ENCODE data around the gene BMP8A. TPM values are rescaled to one million over a fixed set of nuclear protein-coding genes. Genes with fewer than 3 reads are reported as not detected.
"Not testable (repeated sequence)": the region's sequence is repeated elsewhere in the genome, so short reads cannot be mapped to it uniquely, and the experiment has no call there.

BMP8A gene
- total and polyA plus RNA-seq, 2 experiments from 2014 or later: 1.2 to 2.8 TPM

GRCh38 chr1:39515131-39516086 is 24.0 kb downstream of the BMP8A start:
- H3K9me3 ChIP-seq (ENCODE audit: low read depth); H3K4me3 ChIP-seq; H3K36me3 ChIP-seq (replicated peaks; ENCODE audit: insufficient read depth, low read depth); H3K27ac ChIP-seq; H3K79me2 ChIP-seq; H3K9me2 ChIP-seq (replicated peaks; ENCODE audit: insufficient read depth); DNase-seq (ENCODE audit: low spot score); H4K20me1 ChIP-seq (ENCODE audit: insufficient read depth, poor library complexity, severe bottlenecking); H2AFZ ChIP-seq; H3K4me1 ChIP-seq (ENCODE audit: insufficient read depth); H3K27me3 ChIP-seq: not testable (repeated sequence)
- 12% methylated on average over 14 of the region's 78 CpGs for WGBS (ENCODE audit: low lambda C conversion rate, missing lambda C conversion rate)
- peak overlapping the region; percentile 75 for H3K4me2 ChIP-seq

GRCh38 chr1:39516841-39517240 is 25.4 kb downstream of the BMP8A start:
- H3K27me3 ChIP-seq; H3K4me3 ChIP-seq; H2AFZ ChIP-seq; H4K20me1 ChIP-seq (ENCODE audit: insufficient read depth, poor library complexity, severe bottlenecking); H3K9me3 ChIP-seq (ENCODE audit: low read depth); H3K27ac ChIP-seq; DNase-seq (ENCODE audit: low spot score); H3K4me1 ChIP-seq (ENCODE audit: insufficient read depth); H3K79me2 ChIP-seq; H3K9me2 ChIP-seq (replicated peaks; ENCODE audit: insufficient read depth); H3K4me2 ChIP-seq; H3K36me3 ChIP-seq (replicated peaks; ENCODE audit: insufficient read depth, low read depth): not testable (repeated sequence)
- 71% methylated on average over 4 of the region's 4 CpGs for WGBS (ENCODE audit: low lambda C conversion rate, missing lambda C conversion rate)

DNA sequence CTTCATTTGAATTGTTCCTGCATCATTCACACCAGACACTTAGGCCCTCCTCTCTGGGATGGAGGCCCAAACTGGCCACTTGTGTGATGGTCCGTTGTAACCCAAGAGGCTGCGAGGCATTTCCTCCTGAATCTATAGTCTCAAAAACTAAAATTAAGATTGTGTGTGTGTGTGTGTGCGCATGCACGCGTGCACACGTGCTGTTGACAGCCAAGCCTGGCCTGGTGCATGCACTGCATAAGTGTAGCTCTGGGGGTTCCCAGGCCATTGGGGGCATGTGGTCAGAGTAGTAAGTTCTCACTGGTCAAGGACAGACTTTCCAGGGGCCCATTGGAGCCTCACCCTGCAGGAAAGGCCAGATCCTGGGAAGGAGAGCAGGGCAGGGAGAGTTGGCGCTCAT is 26.5 kb downstream of the BMP8A start:
- H2AFZ ChIP-seq; H3K36me3 ChIP-seq (replicated peaks; ENCODE audit: insufficient read depth, low read depth); H3K79me2 ChIP-seq; H4K20me1 ChIP-seq (ENCODE audit: insufficient read depth, poor library complexity, severe bottlenecking); H3K9me3 ChIP-seq (ENCODE audit: low read depth); H3K27me3 ChIP-seq; DNase-seq (ENCODE audit: low spot score); H3K4me3 ChIP-seq; H3K27ac ChIP-seq; H3K9me2 ChIP-seq (replicated peaks; ENCODE audit: insufficient read depth); H3K4me1 ChIP-seq (ENCODE audit: insufficient read depth); H3K4me2 ChIP-seq: not testable (repeated sequence)
- 93% methylated on average over 6 of the region's 7 CpGs for WGBS (ENCODE audit: low lambda C conversion rate, missing lambda C conversion rate)

GRCh38 chr1:39519376-39519775 is 27.9 kb downstream of the BMP8A start:
- not testable (repeated sequence) for H3K79me2 ChIP-seq; H2AFZ ChIP-seq; H3K4me1 ChIP-seq (ENCODE audit: insufficient read depth); H3K27me3 ChIP-seq; DNase-seq (ENCODE audit: low spot score); H3K36me3 ChIP-seq (replicated peaks; ENCODE audit: insufficient read depth, low read depth); H3K4me3 ChIP-seq; H3K4me2 ChIP-seq; H3K9me2 ChIP-seq (replicated peaks; ENCODE audit: insufficient read depth); H3K27ac ChIP-seq; H4K20me1 ChIP-seq (ENCODE audit: insufficient read depth, poor library complexity, severe bottlenecking); H3K9me3 ChIP-seq (ENCODE audit: low read depth)
- 40% methylated on average over 3 of the region's 5 CpGs for WGBS (ENCODE audit: low lambda C conversion rate, missing lambda C conversion rate)

DNA sequence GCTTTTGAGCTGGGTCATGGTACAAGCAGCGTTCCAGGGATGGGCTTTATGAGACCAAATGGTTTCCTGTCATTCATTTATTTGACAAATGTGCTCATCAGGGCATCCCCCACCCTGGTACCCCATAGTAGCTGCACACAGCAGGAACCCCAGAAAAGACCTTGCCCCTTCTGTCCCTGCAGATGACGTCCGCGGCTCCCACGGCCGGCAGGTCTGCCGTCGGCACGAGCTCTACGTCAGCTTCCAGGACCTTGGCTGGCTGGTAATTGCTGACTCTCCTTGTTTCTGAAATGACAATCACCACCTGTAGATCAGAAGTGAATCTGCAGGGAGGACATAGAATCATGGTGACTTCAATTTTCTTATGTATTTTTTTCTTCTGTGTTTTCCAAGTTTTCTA is 30.8 kb downstream of the BMP8A start:
- DNase-seq (ENCODE audit: low spot score); H2AFZ ChIP-seq; H4K20me1 ChIP-seq (ENCODE audit: insufficient read depth, poor library complexity, severe bottlenecking); H3K27ac ChIP-seq; H3K36me3 ChIP-seq (replicated peaks; ENCODE audit: insufficient read depth, low read depth); H3K9me3 ChIP-seq (ENCODE audit: low read depth); H3K4me2 ChIP-seq; H3K27me3 ChIP-seq; H3K79me2 ChIP-seq; H3K4me3 ChIP-seq; H3K4me1 ChIP-seq (ENCODE audit: insufficient read depth); H3K9me2 ChIP-seq (replicated peaks; ENCODE audit: insufficient read depth): not testable (repeated sequence)
- WGBS (ENCODE audit: low lambda C conversion rate, missing lambda C conversion rate): 79% methylated on average over 10 of the region's 10 CpGs

- 91% methylated on average over 27 of the region's 29 CpGs for whole genome bisulfite sequencing (ENCODE audit: low lambda C conversion rate, missing lambda C conversion rate)
- no peaks in the 10 kb centered on the region for H3K27me3 ChIP-seq
Measured at GRCh38 chr1:39522661-39523567, 31.5 kb downstream of the BMP8A start.

More at GRCh38 chr1:39522661-39523567, 31.5 kb downstream of the BMP8A start:
- Histone ChIP-seq H3K9me2 (replicated peaks; ENCODE audit: insufficient read depth) (no peaks in the 10 kb centered on the region), H3K4me2 (no peak overlapping the region), H3K9me3 (ENCODE audit: low read depth) (no peaks in the 10 kb centered on the region), H2AFZ (no peak overlapping the region), H3K4me1 (ENCODE audit: insufficient read depth) (no peaks in the 10 kb centered on the region), H3K27ac (no peak overlapping the region), H4K20me1 (ENCODE audit: insufficient read depth, poor library complexity, severe bottlenecking) (no peaks in the 10 kb centered on the region), H3K79me2 (no peaks in the 10 kb centered on the region), H3K4me3 (no peak overlapping the region), H3K36me3 (replicated peaks; ENCODE audit: insufficient read depth, low read depth) (no peaks in the 10 kb centered on the region)
- DNase-seq (ENCODE audit: low spot score): no peak
- TF ChIP-seq CTCF (IDR thresholded peaks at IDR 0.05; ENCODE audit: poor library complexity): no peak
- TF ChIP-seq EZH2phosphoT487 (IDR thresholded peaks at IDR 0.05; ENCODE audit: low read depth, severe bottlenecking, unreplicated experiment): no peak
- no peak for TF ChIP-seq EZH2 (IDR thresholded peaks at IDR 0.05; ENCODE audit: borderline replicate concordance)
